Ovary (tissue), 3 donors: ENCODE results near the gene SCN3B.

Experiments used
- EP300 ChIP-seq: sonication (generic); formaldehyde crosslinking; IDR thresholded peaks from one replicate; pipeline ENCODE4 v1.6.1; 2017; ENCODE audit warnings: antibody characterized with exemption
- POLR2A ChIP-seq: fragments of 450-650 bp; IDR thresholded peaks from one replicate; pipeline ENCODE4 v1.6.1; 2017; ENCODE audit warnings: antibody characterized with exemption, mild to moderate bottlenecking, moderate library complexity
- TF ChIP-seq, protein P1 (sequence below), 3 donors: fragments of 450-650 bp in 2 of 3; fragments of 200-600 bp in 1 of 3; IDR thresholded peaks; one replicate each; pipeline versions ENCODE4 v1.5.1 to v1.8.0; 2016 to 2022; ENCODE audit warnings: antibody characterized with exemption in 3 of 3, mild to moderate bottlenecking in 1 of 3
- donor health status: DM: no; HTN: no; CAD: no.

DNA sequence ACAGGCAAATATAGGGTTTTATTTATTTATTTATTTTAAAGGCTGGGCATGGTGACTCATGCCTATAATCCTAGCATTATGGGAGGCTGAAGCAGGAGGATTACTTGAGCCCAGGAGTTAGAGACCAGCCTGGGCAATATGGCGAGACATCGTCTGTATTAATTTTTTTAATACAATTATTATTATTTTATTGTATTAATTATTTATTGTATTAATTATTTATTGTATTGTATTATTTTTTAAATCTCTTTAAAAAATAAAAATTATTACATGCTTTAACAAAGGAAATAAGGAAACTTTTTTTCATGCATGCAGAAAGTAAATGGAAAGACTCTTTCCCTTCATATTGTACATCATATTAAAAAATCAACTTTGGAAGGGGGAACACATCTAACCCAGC lies 3.5 kb downstream of the SCN3B start:
- no peak for TF ChIP-seq POLR2A
- TF ChIP-seq, protein P1, sequence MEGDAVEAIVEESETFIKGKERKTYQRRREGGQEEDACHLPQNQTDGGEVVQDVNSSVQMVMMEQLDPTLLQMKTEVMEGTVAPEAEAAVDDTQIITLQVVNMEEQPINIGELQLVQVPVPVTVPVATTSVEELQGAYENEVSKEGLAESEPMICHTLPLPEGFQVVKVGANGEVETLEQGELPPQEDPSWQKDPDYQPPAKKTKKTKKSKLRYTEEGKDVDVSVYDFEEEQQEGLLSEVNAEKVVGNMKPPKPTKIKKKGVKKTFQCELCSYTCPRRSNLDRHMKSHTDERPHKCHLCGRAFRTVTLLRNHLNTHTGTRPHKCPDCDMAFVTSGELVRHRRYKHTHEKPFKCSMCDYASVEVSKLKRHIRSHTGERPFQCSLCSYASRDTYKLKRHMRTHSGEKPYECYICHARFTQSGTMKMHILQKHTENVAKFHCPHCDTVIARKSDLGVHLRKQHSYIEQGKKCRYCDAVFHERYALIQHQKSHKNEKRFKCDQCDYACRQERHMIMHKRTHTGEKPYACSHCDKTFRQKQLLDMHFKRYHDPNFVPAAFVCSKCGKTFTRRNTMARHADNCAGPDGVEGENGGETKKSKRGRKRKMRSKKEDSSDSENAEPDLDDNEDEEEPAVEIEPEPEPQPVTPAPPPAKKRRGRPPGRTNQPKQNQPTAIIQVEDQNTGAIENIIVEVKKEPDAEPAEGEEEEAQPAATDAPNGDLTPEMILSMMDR (IDR thresholded peaks at IDR 0.05): no peak
- TF ChIP-seq EP300: no peak
